Medulla oblongata (tissue), 1 donor: Measurements from ENCODE around the gene SETMAR.
"Not testable (repeated sequence)": the region's sequence is repeated elsewhere in the genome, so short reads cannot be mapped to it uniquely, and the experiment has no call there.

ENCODE experiments used
- DNase-seq: peaks from one replicate; pipeline ENCODE4 v3.0.0-alpha.2; 2015; ENCODE audit errors: extremely low spot score

SETMAR gene

DNA sequence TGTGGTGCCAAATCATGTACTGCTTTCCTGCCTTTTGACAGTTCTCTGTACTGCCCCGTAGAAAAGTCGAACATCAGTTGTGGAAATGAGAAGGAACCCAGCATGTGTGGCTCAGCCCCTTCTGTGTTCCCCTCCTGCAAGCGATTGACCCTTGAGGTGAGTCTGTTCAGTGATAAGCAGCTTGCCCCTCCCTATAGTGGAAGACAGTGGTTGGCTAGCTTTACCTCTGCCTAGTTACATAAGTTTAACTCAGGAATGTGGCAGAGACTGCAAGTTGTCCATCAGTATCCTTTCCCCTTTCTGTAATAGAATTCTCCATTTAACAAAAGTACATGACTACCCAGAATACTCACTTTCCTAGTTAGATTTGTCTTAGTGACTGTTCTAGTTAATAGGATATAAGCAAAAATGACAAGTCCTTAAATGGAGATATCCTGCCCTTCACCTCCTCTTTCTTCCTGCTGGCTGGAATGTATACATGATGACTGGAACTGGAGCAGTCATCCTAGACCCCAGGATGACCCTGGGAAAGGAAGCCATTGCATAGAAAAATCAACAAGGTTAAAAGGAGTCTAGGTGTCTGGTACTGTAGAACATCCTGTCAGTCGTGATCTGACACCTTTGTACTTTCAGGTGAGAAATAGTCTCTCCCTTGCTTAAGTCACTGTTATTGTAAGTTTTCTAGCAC lies 10.6 kb downstream of the SETMAR start:
- no peak for DNase-seq

DNA sequence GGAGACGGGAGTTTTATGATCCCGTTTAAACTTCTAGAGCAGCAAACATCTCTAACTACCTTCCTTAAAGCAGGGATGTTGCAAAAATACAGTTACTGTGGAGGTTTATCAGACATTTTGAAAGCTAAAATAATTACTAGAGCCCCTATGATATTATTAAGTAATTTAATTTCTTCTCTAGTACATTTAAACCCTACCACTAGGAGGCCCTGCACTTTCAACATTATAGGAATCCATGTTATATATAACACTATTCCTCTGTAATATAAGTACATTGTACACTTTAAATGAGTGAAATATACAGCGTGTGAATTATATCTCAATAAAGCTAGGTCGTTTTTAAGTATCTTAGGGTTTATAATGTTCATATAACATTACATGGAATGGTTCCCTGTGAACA lies 11.5 kb downstream of the SETMAR start:
- no peak for DNase-seq

DNA sequence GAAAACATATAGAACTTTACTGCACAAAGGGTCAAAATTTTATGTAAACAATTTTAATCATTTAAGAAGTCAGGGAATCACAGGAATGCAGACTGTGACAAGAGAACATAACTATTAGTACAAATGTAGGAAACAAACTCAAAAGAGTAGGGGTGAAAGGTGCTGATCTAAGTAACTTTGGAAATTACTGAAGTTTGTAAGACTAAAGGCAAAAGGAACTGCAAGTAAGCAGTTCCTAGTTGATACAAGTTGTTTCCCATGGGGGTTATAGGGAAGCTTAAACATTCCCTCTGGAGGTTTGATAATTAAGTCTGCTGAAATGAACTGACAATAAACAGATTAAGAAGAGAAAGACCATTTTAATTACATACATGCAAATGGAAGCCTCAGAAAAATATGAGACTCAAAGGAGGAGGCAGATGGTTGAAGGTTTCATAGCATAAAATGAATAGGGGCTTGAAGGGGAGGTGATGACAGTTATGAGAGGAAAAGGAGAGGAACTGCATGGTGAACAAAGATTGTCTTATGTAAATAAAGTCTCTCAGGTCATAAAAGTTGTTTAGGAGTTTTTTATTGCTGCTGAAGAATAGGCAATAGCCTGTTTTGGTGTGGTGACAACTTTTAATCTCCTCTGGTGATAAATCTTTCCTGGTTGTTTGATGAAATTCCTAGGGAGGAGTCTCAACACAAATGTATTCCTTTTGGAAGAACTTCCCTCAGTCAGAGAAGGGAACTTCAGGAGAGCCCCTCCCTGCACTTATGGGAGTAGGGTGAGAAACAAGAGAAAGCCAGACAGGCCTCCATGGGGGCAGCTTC lies 17.1 kb downstream of the SETMAR start:
- no peak for DNase-seq

DNA sequence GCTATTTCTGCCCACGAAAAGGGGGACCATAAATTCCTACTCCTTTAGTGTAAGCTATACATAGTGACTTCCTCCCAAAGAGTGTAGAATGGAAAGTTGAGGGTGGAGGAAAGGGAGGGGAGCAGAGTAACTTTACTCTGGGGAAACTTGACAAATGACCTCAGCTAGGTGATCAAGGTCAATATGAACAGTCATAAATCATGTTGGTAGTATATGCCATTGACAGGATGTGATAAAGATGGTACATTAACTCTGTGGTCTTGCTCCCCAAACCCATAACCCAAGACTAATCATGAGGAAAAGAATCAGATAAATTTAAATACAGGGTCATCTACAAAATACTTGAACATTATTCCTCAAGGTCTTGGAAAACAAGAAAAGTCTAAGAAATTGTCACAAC lies 18.6 kb downstream of the SETMAR start:
- DNase-seq: no peak

DNA sequence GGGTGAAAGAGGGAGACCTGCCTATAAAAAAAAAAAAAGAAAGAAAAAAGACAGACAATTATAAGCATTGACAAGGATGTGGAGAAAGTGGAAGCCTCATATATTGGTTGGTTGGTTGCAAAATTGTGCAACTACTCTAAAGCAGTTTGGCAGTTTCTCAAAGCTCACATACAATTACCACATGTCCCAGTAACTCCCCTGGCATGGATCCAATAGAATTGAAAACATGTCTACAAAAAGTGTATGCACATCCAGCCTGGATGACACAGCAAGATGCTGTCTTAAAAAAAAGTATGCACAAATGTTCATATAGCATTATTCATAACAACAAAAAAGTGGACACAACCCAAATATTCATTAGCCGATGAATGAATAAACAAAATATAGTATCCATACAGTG lies 19.5 kb downstream of the SETMAR start:
- no peak for DNase-seq

DNA sequence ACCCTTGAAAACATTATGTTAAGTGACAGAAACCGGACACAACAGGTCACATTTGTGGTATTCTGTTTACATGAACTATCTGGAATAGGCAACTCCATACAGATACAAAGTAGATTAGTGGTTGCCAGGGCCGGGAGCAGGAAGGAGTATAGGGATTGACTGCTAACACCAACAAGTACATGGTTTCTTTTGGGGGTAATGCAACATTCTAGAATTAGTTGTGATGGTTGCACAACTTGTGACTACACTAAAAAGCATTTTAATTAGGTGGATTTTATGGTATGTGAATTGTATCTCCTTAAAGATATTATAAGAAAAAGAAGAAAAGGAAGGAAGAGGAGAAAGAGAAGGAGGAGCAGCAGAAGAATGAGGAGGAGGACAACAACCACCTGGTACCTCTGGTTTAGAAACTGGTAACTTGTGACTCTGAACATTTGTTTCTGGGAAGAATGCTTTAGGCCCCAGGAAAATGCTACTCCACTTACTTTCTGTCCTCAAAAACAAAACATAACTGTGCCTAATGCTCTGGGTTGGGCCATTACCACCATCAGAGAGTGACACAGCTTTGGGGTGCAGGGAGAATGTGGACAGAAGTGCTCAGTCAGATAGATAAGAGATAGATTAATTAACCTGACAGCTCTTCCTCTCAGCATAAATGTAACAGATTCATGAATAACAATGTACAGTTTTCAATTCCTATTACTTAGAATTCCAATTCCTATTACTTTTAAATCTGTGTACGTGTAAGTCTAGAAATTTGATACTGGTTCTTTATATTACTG lies 20.3 kb downstream of the SETMAR start:
- DNase-seq: no peak

DNA sequence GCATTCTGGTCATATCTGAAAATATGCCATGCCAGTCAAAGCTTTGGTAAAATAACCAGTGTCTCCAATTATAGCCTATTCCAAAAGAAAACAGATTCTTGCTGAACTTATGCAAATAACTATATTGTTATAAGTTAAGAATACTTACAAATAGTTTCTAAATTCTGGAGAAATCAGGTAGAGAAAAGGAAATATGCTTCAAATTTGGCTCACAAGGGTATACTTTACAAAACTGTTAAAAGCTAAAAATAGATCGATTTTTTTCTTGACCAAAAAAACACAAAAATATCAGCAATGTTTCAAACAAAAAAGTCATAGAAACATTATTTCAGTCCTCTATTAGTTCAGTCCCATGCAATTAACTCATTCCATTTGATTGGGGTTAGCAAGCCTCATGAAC lies 23.7 kb downstream of the SETMAR start:
- DNase-seq: no peak

DNA sequence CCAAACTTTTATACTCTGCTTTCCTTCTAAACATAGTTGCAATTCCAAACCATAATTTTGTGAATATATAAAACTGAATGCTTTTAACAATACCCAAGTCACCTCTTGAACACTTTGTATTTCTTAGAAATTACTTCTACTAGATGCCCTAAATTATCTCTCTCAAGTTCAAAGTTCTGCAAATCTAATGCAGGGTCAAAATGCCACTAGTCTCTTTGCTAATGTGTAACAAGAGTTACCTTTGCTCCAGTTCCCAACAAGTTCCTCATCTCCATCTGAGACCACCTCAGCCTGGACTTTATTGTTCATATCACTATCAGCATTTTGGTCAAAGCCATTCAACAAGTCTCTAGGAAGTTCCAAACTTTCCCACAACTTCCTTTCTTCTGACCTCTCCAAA lies 26.6 kb downstream of the SETMAR start:
- DNase-seq: not testable (repeated sequence)

DNA sequence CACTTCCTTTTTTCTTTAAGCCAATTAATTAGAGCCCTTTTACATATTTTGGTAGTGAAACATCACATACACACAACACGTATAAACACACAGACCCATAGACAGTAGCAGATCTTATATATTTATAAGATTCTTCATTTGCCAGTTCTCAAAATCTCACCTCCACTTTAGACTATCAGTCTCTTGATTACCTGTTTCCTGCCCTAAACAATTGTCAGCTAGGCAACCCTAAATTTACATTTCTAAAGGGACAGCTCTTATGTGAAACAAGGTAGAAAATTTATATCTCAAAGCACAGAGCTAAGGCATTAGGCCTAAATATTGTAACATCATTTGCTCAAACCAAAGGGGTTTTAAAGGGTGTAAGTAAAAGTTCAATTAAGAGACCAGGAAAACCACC lies 28.9 kb downstream of the SETMAR start:
- DNase-seq: no peak

DNA sequence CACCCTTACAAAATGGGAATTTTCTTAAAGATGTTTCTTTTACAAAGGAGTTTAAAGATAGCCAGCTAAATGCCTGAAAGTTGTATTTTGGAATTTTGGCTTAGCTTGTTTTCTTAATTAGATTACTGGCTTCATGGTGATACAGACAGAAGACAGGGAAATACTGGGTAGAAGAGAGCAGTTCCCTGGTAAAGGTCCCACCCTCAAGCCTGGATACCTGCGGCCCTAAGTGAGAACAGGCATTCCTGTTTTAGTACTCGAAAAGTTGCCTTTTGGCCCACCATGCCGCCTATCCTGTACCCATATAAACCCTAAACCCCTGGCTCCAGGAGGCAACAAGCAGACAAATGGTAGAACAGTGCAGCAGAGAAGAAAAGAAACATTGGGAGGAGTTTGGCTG lies 29.4 kb downstream of the SETMAR start:
- DNase-seq: no peak

DNA sequence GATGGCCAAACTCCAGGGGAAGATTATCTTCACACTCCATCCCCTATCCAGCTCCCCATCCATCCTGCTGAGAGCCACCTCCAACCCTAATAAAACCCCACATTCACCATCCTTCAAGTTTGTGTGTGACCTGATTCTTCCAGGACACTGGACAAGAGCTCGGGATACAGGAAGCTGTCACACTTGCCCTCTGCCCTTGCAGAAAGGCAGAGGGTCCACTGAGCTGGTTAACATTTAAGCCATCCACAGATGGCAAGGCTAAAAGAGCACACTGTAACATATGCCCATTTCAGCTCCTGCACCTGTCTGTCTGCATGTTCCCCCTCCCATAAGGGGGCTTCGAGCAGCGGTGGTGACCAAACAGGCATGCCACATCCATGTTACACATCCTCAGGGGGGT lies 29.8 kb downstream of the SETMAR start:
- DNase-seq: no peak

DNA sequence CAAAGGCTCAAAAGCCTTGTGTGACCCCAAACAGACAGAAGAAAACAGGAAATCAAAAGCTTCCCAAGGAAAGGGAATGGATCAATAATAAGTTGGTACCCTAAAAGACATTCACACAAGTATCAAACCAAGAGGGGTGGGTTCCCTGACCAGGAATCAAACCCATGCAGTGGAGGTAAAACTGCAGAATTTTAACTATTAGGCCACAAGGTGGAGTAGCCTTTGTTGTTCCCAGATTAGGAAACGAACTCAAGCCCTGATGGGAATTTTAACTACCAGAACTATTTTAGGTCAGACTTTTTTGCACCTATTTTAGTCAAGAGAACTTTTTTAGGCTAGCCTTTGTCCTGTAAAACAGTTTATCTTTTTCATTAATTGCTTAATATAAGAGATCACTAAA lies 31.4 kb downstream of the SETMAR start:
- DNase-seq: no peak

DNA sequence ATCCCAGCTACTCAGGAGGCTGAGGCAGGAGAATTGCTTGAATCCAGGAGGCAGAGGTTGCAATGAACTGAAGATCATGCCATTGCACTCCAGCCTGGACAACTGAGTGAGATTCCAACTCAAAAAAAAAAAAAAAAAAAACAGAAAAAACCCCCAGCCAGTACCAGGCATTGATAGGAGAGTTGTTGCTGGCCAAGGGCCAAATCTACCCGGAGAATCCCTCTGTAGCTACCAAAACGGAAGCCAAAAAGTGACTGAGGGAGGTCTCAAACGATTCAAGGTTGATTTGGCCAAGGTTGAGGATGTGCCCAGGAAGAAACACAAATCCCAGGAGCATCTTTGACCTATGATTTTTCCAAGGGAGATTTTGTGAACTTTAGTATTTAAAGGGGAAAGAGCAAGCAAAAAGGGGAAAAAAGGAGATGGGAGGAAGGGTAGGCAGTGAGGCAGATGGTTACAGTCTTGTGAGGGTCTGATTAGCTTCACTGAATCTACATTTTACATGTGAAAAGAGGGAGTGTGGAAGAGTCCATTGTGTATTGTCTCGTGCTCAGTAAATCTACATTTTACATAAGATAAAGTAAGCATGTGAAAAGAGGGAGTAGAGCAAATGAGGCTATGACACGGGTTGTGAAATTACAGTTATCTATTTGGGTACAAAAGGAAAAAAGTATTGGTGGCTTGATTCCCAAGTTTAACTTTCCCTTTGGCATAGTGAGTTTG lies 32.8 kb downstream of the SETMAR start:
- no peak for DNase-seq

DNA sequence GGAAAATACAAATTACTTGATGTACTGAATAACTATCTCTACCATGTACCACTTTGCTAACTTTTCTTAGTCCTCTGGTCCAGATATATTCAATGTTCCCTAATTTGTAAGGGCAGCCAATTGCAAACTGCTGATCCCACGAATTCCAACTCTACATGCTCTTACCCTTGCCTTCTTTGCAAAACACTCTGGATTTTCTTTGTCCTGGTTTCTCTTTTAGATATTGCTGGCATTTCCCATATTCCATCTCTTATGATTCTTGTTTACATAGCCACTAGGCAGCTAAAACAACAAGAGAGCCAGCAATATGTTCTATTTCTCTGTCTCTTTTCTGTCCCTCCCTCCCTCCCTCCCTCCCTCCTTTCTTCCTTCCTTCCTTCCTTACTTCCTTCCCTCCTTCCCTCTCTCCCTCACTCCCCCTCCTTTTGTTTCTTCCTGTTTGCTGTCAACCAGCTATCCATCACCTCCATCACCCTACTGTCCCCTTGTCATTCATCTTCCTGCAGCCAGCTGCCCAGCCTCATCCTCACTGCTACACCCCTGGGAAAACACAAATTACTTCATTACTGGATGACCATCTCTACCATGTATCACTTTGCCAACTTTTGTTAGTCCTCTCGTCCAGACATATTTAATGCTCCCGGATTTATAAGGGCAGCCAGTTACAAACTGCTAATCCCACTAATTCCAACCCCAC lies 33.8 kb downstream of the SETMAR start:
- no peak for DNase-seq

DNA sequence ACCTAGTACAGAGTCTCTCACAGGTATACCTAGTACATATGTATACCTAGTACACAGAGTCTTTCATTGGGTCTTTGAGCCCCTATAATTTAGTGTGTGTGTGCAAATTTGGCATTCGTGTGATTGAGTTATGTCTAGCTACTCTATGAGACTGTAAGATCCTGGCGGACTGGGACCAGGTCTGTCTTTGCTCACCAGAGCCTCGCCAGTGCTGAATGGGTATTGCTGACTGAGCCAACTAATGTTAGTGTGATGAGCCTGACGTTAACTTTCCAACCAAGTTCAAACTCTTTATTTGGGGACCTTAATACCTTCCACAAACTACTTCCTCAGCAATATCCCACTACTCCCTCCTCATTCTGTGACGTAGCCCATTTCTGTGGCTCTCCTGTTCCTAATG lies 35.6 kb downstream of the SETMAR start:
- DNase-seq: no peak

DNA sequence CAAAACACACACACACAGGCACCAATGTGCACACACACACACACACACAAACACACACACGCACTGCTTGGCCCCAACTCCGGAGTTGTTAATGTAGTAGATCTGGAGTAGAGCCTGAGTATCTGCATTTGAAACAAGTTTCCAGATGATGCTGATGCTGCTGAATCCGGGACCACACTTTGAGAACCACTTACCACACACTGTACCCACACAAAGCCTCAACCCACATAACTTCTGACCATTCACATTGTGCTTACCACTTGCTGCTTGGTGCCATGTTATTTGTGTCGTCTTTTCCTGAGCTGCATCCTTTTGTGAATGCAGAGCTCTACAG lies 36.9 kb downstream of the SETMAR start:
- no peak for DNase-seq

DNA sequence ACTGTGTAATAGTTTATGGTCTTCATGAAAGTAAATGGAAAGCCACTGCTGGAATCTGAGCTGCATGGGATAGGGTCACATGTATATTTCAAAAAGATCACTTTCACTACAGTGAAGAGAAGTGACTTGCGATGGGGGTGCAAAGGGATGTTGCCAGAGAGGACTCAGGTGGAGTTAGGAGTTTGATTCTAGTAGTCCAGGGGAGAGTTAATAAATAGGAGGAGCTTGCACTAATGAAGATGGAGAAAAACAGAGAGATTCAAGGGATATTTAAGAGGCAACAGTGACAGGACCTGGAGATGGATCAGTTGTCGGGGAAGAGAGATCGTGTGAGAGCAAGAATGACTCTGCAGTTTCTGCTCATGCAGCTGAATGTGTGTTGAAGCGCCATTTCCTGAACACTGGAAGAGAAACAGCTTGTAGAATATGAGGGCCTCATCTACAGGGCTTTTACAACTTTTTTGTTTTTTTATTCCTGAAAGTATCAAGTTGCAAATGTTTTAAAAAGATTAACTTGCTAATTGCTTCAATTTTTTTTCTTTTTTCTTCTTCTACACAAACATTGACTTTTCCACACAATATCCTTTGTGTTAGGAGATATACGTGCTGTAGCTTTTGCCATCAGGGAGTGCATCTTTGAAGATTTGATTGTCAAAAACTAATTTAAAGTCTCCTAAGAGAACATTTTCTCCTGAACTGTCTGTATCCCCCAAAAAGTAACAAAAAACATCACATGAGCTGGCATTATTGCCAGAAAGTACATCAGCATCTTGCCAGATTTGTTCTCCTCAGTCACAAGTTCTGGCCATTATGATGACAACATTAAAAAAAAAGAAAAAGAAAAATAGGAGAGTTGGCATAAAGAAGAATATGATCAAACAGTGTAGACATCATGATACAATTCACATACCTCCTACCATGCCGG lies 37.5 kb downstream of the SETMAR start:
- DNase-seq: peak; percentile 51

DNA sequence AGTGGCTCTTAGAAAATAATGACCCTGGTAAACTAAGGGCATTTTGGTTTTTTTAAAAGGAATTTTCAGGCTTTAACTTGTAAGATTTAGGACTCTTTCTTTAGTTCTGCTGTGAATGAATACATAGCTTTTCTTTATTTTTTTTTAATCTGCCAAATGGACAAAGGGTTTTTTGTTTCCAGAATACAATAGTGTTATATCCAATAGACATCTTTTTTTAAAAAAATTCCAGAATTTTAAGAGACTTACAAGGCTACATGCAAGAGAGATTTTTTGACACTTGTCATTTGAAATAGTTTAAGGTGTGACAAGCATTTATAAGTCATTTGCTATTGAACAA lies 38.1 kb downstream of the SETMAR start:
- no peak for DNase-seq

DNA sequence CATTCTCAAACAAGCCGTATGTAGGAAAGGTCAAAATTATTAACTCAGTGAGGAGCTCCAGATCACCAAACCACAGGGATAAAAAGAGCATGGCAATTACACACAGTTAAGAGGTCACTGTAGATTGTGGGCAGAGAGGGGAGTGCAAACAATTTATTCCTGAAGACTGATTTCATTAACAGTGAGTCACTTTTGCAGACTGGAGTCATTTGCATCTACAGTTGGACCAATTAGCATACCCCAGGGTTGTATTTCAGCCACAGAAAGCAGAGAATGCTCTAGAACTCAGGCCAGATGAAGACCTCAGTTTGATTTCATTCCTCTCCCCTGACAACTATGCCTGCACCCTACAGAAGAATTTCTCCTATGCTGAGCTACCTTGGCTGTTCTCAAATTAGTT lies 40.1 kb downstream of the SETMAR start:
- no peak for DNase-seq

DNA sequence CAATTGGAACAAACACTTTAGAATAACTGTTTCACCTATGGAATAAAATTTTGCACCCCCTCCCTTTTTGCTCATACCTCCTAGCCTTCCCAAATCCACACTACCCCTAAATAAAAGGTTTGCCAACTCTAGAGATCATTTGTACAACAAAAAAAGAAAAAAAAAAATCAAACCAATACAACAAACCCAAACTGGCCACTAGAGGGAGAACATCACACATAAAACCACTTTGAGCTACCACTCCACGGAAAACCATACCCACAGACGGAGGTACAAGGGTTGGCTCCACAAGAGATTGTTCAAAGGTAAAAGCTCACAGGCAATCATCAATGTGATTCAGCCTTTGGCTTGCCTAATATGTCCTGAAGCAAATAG lies 47.6 kb downstream of the SETMAR start:
- DNase-seq: peak; percentile 91
